Body of pancreas (tissue), 4 donors: Measurements from ENCODE around the gene CFH.

Experiments used
- CTCF ChIP-seq, 7 experiments: fragments of 450-650 bp in 4 of 7; fragments of 200-600 bp in 3 of 7; sonication (generic) in 3 of 7; IDR thresholded peaks; one replicate each; pipeline ENCODE4 v1.5.1; 2016 to 2019; ENCODE audit warnings: antibody characterized with exemption in 7 of 7
- POLR2A ChIP-seq, 3 donors: fragments of 450-650 bp; IDR thresholded peaks; one replicate each; pipeline ENCODE4 v1.6.1; 2016; ENCODE audit warnings: antibody characterized with exemption in 3 of 3, mild to moderate bottlenecking in 2 of 3

GRCh38 chr1:196689001-196689400 is 37.2 kb downstream of the CFH start:
- no peak for TF ChIP-seq CTCF (IDR thresholded peaks at IDR 0.05)
- TF ChIP-seq POLR2A (IDR thresholded peaks at IDR 0.05): no peak
